ENCODE data around the gene FOXI1.

DNA sequence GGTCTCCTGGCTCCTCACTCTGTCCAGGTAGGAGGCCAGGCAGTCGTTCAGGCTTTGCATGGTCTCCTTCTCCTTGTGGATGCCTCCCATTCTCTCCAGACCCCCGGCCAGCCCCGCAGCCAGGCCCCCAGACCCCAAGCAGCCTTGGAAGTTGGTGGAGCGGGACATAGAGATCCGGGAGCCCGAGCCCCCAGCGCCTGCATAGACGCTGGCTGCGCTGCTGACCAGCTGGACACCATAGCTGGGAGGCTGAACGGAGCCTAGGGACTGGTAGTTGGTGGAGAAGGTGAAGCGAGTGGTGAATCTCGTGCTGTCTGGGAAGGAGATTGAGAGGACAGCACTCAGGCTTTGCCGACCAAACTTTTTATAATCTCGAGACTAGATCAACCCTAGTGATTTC is 35.9 kb downstream of the FOXI1 start:
- TF ChIP-seq TAF1 (IDR thresholded peaks at IDR 0.05; ENCODE audit: borderline replicate concordance, insufficient read depth, low read length) (no peak), POLR2AphosphoS5 (IDR thresholded peaks at IDR 0.05; ENCODE audit: low read depth, low read length) (no peak)
